Activated CD4-positive, alpha-beta T cell treated with anti-CD3 and anti-CD28 coated beads, Interleukin-2, amount 10 ng/mL, durations not matched to agents 24 days and 14 days (primary cell): ENCODE measurements around the gene PLIN5. TPM values are rescaled to one million over a fixed set of nuclear protein-coding genes. Genes with fewer than 3 reads are reported as not detected.

Experiments used
- DNase-seq: peaks from one replicate; pipeline ENCODE4 v3.0.0; 2022
- H3K27ac Mint-ChIP-seq: one replicate; pipeline ENCODE4 v1.8.0; 2022; ENCODE audit warnings: mild to moderate bottlenecking, mixed read lengths
- H3K27me3 Mint-ChIP-seq: one replicate; pipeline ENCODE4 v1.8.0; 2022; ENCODE audit warnings: mixed read lengths
- H3K36me3 Mint-ChIP-seq: one replicate; pipeline ENCODE4 v1.8.0; 2022; ENCODE audit warnings: low read depth, mild to moderate bottlenecking, mixed read lengths
- H3K4me1 Mint-ChIP-seq: one replicate; pipeline ENCODE4 v1.8.0; 2021; ENCODE audit warnings: mixed read lengths
- H3K4me3 Mint-ChIP-seq: one replicate; pipeline ENCODE4 v1.8.0; 2022; ENCODE audit warnings: mild to moderate bottlenecking, moderate library complexity, mixed read lengths
- H3K9me3 Mint-ChIP-seq: one replicate; pipeline ENCODE4 v1.8.0; 2021; ENCODE audit warnings: mixed read lengths
- intact Hi-C: fragments of 100-400 bp; cut with micrococcal nuclease; formaldehyde crosslinking; loops from one replicate; pipeline ENCODE4 v1.15.1; 2023
- total RNA-seq: library from RNA; stranded (reverse); gene quantifications from 2 replicates; pipeline ENCODE4 v1.2.3, GENCODE V29; 2022

Gene PLIN5
- total RNA-seq, 1 donor from 2014 or later: not detected

DNA sequence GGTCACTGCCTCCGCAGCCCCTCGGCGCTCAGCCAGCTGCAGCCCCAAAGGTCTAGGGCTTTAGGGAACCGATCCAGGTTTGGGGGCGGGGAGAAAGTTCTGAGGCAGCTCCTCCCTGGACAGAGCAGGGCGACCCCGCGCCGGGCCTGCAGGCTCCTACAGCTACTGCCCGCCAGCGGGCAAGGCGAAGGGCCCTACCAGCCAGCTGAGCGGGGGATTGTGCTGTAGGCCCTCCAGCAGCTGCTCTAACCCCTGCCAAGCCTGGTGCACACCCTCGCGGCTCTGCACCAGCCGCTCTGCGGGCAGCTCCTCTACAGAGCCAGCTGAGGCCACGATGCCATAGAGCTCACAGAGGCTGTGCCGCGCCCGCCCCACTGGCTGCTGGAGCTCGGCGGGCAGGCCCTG, 30.7 kb downstream of the PLIN5 start:
- H3K4me1 Mint-ChIP-seq: peaks cover 8% of the 10 kb centered on the region
- H3K9me3 Mint-ChIP-seq: no peaks in the 10 kb centered on the region
- H3K4me3 Mint-ChIP-seq: no peak overlapping the region
- DNase-seq: no peak
- no peaks in the 10 kb centered on the region for H3K27me3 Mint-ChIP-seq
- no peak overlapping the region for H3K27ac Mint-ChIP-seq
- intact Hi-C loops: no loop called here
- peaks cover 16% of the 10 kb centered on the region for H3K36me3 Mint-ChIP-seq

DNA sequence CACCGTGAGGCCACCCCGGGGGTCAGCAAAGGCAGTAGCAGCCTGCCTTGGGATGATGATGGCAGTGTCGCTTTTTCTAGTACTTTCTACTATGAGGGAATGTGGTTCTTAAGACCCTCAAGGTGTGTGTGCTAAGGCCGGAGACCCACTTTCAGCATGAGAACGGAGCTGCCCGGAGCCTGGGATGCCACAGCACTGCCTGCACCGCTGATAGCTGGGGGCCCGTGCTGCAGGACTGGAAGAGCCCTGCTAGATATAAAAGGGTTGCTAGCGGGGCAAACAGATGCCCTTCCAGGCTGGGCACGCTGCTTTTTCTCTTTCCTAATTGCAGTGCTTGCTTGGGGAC, 31.2 kb downstream of the PLIN5 start:
- H3K27ac Mint-ChIP-seq: no peak overlapping the region
- peaks cover 17% of the 10 kb centered on the region for H3K36me3 Mint-ChIP-seq
- peaks cover 8% of the 10 kb centered on the region for H3K4me1 Mint-ChIP-seq
- no peak for DNase-seq
- H3K4me3 Mint-ChIP-seq: no peak overlapping the region
- no peaks in the 10 kb centered on the region for H3K27me3 Mint-ChIP-seq
- intact Hi-C loops: no loop called here
- no peaks in the 10 kb centered on the region for H3K9me3 Mint-ChIP-seq

DNA sequence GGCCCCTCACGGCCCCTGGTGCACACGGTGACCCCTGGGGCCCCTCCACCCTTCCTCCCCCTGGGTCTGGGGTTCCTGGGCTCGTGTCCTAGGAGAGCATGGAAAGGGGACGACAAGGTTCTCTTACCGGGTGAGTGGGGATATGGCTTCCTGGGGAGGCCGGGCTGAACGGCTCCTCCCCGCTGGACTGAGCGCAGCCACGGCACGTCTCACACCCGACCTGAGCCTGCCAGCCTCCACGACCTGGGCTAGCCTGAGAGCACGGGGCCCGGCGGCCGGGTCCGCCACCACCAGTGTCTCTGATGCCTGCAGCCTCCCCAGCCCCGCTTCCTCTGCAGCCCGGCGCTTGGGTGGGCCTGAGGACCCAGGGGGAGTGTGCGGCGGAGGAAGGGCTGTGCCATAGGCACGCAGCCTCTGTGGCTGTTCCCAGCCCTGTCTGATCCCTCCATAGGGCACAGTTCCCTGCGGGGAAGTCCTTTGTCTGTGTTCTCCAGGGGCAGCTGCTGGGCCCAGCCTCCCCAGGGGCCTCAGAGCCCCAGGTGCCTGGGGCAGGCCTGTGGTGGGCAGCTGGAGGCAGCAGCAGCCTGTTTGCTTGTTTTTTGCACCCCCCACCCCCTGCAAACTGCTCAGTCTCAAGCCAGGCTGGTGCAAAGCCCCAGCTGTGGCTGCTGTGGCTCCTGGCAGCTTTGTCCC, 31.7 kb downstream of the PLIN5 start:
- Mint-ChIP-seq H3K27me3 (no peaks in the 10 kb centered on the region), H3K9me3 (no peaks in the 10 kb centered on the region), H3K36me3 (peaks cover 18% of the 10 kb centered on the region), H3K27ac (no peak overlapping the region), H3K4me1 (peaks cover 8% of the 10 kb centered on the region), H3K4me3 (no peak overlapping the region)
- no peak for DNase-seq
- intact Hi-C loops: no loop called here

DNA sequence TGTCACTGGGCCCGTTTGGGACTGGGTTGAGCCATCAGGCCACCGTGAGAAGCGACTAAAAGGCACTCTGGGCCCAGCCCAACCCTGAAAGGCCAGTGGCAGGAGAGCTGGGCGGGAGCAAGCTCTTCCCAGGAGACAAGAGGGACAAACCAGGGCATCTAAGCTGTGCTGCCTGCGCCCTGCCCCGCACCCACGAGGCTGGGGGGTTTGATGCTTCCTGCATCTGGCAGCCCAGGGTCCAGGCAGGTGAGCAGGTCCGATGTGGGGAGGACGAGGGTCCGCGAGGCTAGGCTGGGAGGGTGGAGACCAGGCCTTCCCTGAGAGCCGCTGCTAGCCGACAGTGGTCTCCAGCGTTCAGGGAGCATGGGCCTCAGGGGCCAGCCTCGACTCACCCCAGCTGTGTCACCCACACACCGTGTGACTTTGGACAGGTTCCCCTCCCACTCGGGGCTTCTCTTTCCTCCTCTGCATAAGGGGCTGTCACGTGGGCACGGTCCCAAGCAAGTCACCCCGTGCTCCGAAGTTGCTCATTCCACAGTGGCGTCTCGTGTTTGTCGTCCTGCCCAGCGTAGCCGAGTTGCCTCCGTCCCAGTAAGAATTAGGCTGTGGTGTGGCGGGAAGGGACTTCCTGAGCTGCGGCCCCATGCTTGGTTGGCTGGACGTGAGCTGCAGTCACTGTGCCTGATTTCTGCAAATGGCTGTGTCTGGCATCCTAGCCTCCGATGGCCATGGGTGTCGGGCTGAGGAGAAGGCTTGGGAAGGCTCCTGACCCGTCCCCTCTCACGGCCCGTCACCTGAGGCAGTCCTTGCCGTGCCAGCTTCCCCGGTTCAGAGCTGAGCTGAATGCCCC, 32.5 kb downstream of the PLIN5 start:
- Mint-ChIP-seq H3K36me3 (peaks cover 18% of the 10 kb centered on the region), H3K27me3 (no peaks in the 10 kb centered on the region), H3K27ac (no peak overlapping the region), H3K4me3 (no peak overlapping the region), H3K4me1 (peaks cover 8% of the 10 kb centered on the region), H3K9me3 (no peaks in the 10 kb centered on the region)
- intact Hi-C loops: no loop called here
- no peak for DNase-seq

DNA sequence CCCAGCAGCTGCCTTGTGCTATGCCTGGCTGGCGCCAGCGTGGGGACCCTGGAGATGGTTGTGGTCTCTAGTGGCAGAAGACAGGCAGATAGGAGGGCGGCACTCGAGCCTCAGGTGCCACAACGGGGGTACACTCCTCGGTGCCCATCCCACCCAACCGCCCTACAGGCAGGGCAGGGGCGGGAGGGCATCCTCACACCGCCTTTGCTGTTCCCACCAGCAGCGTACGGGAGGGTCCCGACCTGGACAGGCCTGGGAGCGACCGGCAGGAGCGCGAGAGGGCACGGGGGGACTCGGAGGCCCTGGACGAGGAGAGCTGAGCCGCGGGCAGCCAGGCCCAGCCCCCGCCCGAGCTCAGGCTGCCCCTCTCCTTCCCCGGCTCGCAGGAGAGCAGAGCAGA, 33.3 kb downstream of the PLIN5 start:
- H3K27ac Mint-ChIP-seq: no peak overlapping the region
- intact Hi-C loops: no loop called here

DNA sequence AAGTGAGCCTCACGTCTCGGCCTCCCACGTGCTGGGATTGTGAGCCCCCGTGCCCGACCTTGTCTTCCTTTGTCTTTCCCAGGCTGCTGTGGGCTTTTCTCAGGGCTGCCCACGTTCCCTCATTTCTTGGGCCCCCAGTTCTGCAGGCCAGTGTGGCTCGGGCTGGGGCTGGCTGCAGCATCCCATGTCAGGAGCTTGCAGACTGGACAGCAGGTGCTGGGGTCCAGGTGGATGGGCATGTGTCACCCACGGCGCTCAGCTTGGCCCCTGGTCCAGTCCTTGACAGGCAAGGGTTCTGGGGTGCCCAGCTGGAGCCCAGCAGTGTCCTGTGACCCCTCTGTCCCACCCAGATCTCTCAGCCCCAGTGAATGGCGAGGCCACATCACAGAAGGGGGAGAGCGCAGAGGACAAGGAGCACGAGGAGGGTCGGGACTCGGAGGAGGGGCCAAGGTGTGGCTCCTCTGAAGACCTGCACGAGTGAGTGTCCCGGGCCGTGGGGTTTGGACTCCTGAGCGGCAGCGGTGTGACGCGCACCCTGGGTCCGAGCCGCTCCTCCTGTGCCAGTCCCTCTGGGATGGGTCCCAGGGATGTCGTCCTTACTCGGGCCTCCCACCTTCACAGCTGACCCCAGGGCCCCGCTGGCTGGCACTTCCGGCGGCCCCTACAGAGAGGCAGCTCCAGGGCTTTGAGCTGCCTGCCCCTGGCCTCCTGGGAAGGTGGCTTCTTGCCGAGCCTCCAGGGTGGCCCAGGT, 34.0 kb downstream of the PLIN5 start:
- Mint-ChIP-seq H3K36me3 (peaks cover 14% of the 10 kb centered on the region), H3K4me1 (peaks cover under 1% of the 10 kb centered on the region), H3K9me3 (no peaks in the 10 kb centered on the region), H3K27ac (no peak overlapping the region), H3K4me3 (no peak overlapping the region), H3K27me3 (no peaks in the 10 kb centered on the region)
- intact Hi-C loops: no loop called here
- no peak for DNase-seq

More for the DNA sequence above, 33.3 kb downstream of the PLIN5 start:
- no peaks in the 10 kb centered on the region for H3K27me3 Mint-ChIP-seq
- peaks cover 7% of the 10 kb centered on the region for H3K4me1 Mint-ChIP-seq
- H3K4me3 Mint-ChIP-seq: no peak overlapping the region
- no peaks in the 10 kb centered on the region for H3K9me3 Mint-ChIP-seq
- DNase-seq: no peak
- peaks cover 18% of the 10 kb centered on the region for H3K36me3 Mint-ChIP-seq

DNA sequence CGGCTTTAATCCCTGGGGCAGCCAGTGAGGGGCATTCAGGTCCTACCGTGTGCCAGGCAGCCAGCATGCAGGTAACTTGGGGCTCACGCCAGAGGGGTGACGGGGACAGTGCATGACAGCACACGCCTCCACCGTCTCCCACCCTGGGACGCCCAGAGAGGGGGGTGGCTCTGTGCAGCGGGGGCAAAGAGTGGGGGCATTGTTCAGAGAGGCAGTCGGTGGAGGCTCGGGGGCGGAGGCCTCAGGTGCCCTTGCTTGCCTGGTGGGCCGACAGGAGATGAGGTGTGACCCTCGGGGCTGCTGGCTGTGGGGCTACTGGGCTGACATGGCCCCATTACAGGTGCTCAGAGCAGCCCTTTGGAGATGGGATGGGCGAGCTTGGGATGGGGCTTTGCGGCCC, 35.2 kb downstream of the PLIN5 start:
- Mint-ChIP-seq H3K27ac (no peak overlapping the region), H3K4me1 (no peaks in the 10 kb centered on the region), H3K36me3 (peaks cover 15% of the 10 kb centered on the region), H3K9me3 (no peaks in the 10 kb centered on the region), H3K4me3 (no peak overlapping the region), H3K27me3 (no peaks in the 10 kb centered on the region)
- no peak for DNase-seq
- intact Hi-C loops: no loop called here

DNA sequence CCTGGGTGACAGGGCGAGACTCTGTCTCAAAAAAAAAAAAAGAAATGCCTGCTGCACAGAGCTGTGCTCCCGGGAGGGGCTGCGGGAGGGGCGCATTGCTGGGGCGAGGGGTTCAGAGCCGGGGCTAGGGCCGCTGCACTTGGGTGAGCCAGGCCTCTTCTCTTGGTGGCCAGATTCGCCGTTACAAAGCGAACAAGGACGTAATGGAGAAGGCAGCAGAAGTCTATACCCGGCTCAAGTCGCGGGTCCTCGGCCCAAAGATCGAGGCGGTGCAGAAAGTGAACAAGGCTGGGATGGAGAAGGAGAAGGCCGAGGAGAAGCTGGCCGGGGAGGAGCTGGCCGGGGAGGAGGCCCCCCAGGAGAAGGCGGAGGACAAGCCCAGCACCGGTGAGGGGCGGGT, 35.7 kb downstream of the PLIN5 start:
- H3K9me3 Mint-ChIP-seq: no peaks in the 10 kb centered on the region
- intact Hi-C loops: no loop called here
- no peak overlapping the region for H3K4me3 Mint-ChIP-seq

DNA sequence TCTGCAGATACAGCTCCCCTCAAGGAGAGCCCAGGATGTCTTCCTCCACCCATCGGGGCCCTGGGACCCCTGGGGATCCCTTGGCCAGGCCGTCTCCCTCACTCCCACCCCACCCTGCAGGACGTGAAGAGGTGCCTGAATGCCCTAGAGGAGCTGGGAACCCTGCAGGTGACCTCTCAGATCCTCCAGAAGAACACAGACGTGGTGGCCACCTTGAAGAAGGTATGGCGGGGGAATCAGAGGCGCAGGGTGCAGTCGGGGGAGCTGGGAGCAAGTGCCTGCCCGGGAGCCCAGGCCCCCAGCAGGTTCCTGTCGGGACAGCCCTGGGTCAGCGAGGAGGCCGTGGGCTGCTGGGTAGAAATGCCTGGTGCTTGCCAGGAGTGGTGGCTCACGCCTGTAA, 36.3 kb downstream of the PLIN5 start:
- no peak for DNase-seq
- H3K36me3 Mint-ChIP-seq: peaks cover 18% of the 10 kb centered on the region
- H3K27ac Mint-ChIP-seq: no peak overlapping the region
- no peaks in the 10 kb centered on the region for H3K27me3 Mint-ChIP-seq
- no peak overlapping the region for H3K4me3 Mint-ChIP-seq
- no peaks in the 10 kb centered on the region for H3K9me3 Mint-ChIP-seq
- H3K4me1 Mint-ChIP-seq: no peaks in the 10 kb centered on the region
- intact Hi-C loops: no loop called here

More for the DNA sequence above, 35.7 kb downstream of the PLIN5 start:
- DNase-seq: no peak
- no peaks in the 10 kb centered on the region for H3K27me3 Mint-ChIP-seq
- H3K27ac Mint-ChIP-seq: no peak overlapping the region
- H3K36me3 Mint-ChIP-seq: peaks cover 18% of the 10 kb centered on the region
- H3K4me1 Mint-ChIP-seq: no peaks in the 10 kb centered on the region

DNA sequence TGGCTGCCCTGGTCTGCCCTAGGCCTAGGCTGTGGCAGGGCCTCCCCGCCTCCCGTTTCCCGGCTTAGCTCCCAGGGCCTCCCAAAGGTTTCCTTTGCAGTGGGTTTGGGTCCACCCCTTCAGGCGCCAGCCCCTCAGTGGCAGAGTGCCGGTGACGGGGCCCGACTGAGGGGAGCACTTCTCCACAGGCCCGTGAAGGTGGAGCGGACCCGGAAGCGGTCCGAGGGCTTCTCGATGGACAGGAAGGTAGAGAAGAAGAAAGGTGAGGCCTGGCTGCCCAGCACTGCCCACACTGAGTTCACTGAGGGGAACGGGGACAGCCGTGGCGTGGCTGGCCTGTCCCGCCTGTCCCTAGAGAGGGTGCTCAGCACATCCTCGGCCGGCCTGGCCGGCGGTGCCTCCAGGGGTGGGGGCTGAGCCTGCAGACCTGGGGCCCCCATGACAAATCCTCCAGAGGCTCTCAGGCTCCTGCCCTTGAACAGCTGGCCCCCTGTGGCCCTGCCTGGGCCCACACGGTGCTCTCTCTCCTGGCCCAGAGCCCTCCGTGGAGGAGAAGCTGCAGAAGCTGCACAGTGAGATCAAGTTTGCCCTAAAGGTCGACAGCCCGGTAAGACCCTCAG, 37.1 kb downstream of the PLIN5 start:
- intact Hi-C loops: no loop called here
- Mint-ChIP-seq H3K4me3 (no peak overlapping the region), H3K36me3 (peaks cover 18% of the 10 kb centered on the region), H3K4me1 (no peaks in the 10 kb centered on the region), H3K27me3 (no peaks in the 10 kb centered on the region), H3K9me3 (no peaks in the 10 kb centered on the region), H3K27ac (no peak overlapping the region)
- no peak for DNase-seq

DNA sequence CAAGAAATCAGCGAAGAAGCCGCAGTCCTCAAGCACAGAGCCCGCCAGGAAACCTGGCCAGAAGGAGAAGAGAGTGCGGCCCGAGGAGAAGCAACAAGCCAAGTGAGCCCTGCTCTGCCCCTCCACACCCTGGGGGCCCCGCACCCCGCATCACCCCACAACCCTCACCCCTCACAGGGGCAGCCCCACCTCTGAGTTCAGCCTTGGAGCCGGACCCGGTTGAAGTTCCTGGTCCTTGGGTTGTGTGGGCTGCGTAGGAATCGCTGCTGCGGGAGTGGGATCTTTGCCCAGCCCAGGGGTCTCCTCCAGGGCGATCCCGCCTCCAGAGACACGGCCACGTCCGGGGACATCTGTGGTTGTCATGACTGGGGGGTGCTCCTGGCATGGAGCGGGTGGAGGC, 38.7 kb downstream of the PLIN5 start:
- Mint-ChIP-seq H3K27ac (no peak overlapping the region), H3K36me3 (peaks cover 16% of the 10 kb centered on the region), H3K4me3 (no peak overlapping the region), H3K9me3 (no peaks in the 10 kb centered on the region), H3K27me3 (no peaks in the 10 kb centered on the region), H3K4me1 (no peaks in the 10 kb centered on the region)
- DNase-seq: no peak
- intact Hi-C loops: no loop called here

DNA sequence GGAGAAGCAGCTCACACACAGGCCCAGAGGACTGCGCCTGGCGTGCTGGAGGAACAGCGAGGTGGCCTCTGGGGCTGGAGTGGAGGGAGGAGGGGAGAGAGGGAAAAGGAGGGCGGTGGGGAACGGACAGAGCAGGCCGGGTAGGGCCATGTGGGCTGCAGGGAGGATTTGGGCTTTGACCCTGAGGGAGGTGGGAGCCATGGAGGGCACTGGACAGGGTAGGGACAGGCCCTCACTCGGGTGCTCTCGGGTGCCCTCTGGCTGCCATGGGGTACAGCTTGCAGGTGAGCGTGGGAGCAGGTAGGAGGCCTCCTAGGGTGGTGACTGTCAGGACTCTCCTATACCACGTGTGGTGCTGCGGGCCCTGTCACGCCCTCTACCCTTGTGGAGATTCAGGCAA, 39.6 kb downstream of the PLIN5 start:
- no peaks in the 10 kb centered on the region for H3K4me1 Mint-ChIP-seq
- H3K36me3 Mint-ChIP-seq: peaks cover 19% of the 10 kb centered on the region
- H3K4me3 Mint-ChIP-seq: no peak overlapping the region
- intact Hi-C loops: no loop called here
- no peak for DNase-seq
- H3K27ac Mint-ChIP-seq: no peak overlapping the region
- H3K27me3 Mint-ChIP-seq: no peaks in the 10 kb centered on the region
- no peaks in the 10 kb centered on the region for H3K9me3 Mint-ChIP-seq

DNA sequence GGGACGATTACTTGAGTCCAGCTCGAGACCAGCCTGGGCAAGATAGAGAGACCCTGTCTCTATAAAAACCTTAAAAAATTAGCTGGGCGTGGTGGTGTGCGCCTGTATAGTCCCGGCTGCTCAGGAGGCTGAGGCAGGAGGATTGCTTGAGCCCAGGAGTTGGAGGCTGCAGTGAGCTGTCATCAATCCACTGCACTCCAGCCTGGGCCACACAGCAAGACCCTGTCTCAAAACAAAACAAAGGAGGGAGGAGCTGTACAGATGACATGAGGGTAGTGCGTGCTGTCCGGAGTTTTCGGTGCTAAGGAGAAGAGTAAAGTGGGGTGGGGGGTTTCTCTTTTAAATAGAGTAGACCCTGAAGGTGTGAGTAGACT, 40.3 kb downstream of the PLIN5 start:
- no peak overlapping the region for H3K4me3 Mint-ChIP-seq
- H3K27ac Mint-ChIP-seq: peak overlapping the region; percentile 53
- H3K9me3 Mint-ChIP-seq: no peaks in the 10 kb centered on the region
- no peaks in the 10 kb centered on the region for H3K27me3 Mint-ChIP-seq
- peaks cover 18% of the 10 kb centered on the region for H3K36me3 Mint-ChIP-seq
- no peak for DNase-seq
- intact Hi-C loops: no loop called here
- no peaks in the 10 kb centered on the region for H3K4me1 Mint-ChIP-seq
